Measurements from ENCODE around the gene DMPK. TPM values are rescaled to one million over a fixed set of nuclear protein-coding genes. Genes with fewer than 3 reads are reported as not detected.

Gene DMPK
- polyA plus RNA-seq, 1 of the 3 experiments (the other 2 are of a cell fraction) = 92.2 TPM

- H3K36me3 ChIP-seq (replicated peaks in 1 of 2; ENCODE audit: control insufficient read depth in 1 of 2, insufficient read depth in 2 of 2, low read length in 1 of 2) = no peaks in the 10 kb centered on the region
- no peaks in the 10 kb centered on the region for H3K27me3 ChIP-seq (ENCODE audit: insufficient read depth)
- H3K9me3 ChIP-seq = no peaks in the 10 kb centered on the region
- peaks cover 27% of the 10 kb centered on the region for H3K79me2 ChIP-seq (ENCODE audit: insufficient read depth)
- no peaks in the 10 kb centered on the region for H3K9me2 ChIP-seq
- no peak within 1 kb of the TSS for H2AFZ ChIP-seq (ENCODE audit: low read depth)
- no peak within 1 kb of the TSS for H3K4me2 ChIP-seq
- no peaks in the 10 kb centered on the region for H3F3A ChIP-seq (replicated peaks; ENCODE audit: insufficient read depth)
- H4K20me1 ChIP-seq (ENCODE audit: insufficient read depth) = no peaks in the 10 kb centered on the region
- 96% methylated on average over 56 of the region's 59 CpGs for WGBS (ENCODE audit: low lambda C conversion rate)
- CTCF ChIA-PET = interaction anchor here (0.9 to 1.5 kb wide), 2 partner anchors 37 to 84 kb away, joined by 4 to 8 read pairs; partner anchors contain the start of gene SIX5
- no peak within 1 kb of the TSS for H3K4me3 ChIP-seq (ENCODE audit: low read depth in 2 of 2, low read length in 1 of 2)
- peaks cover 0 to 3% of the 10 kb centered on the region in 2 experiments; a peak in 1 of 4 replicates for H3K4me1 ChIP-seq (ENCODE audit: control insufficient read depth in 1 of 2, insufficient read depth in 2 of 2, low read depth in 1 of 2, low read length in 1 of 2)
- POLR2A ChIA-PET = no interaction called here
- no peak for TF ChIP-seq USF1 (IDR thresholded peaks at IDR 0.05; ENCODE audit: borderline replicate concordance, low read depth)
- no peak for TF ChIP-seq SIN3A (IDR thresholded peaks at IDR 0.05; ENCODE audit: borderline replicate concordance, low read depth, low read length)
- TF ChIP-seq GATA2 (CRISPR knock-in tag; IDR thresholded peaks at IDR 0.05) = no peak
- no peak for TF ChIP-seq GABPA (IDR thresholded peaks at IDR 0.05; ENCODE audit: low read depth)
- no peak for TF ChIP-seq SMC3 (IDR thresholded peaks at IDR 0.05; ENCODE audit: low read depth, low read length)
- no peak within 1 kb of the TSS for H3K9ac ChIP-seq
- no peak for DNase-seq
- no peak within 1 kb of the TSS for H3K27ac ChIP-seq (ENCODE audit: low read depth in 2 of 2, low read length in 1 of 2)
These were observed 49.0 kb downstream of the DMPK start, which contains the start of gene MEIOSIN for GRCh38 chr19:45733160-45733810. MEIOSIN (plus strand) TSS chr19:45733439; CDS start chr19:45735377, 1,938 bp downstream.

GRCh38 chr19:45730368-45731288, 51.7 kb downstream of the DMPK start, which contains the start of gene FBXO46:
FBXO46 (minus strand) TSS chr19:45730896; CDS start chr19:45713495, 17,401 bp downstream.
- Histone ChIP-seq H3K79me2 (ENCODE audit: insufficient read depth) (peaks cover 54% of the 10 kb centered on the region), H2AFZ (ENCODE audit: low read depth) (peak within 1 kb of the TSS; percentile 98), H3K9me3 (no peaks in the 10 kb centered on the region), H3K4me3 (ENCODE audit: low read depth in 2 of 2, low read length in 1 of 2) (peak within 1 kb of the TSS; percentile 67 to 77), H3K9me2 (no peaks in the 10 kb centered on the region), H4K20me1 (ENCODE audit: insufficient read depth) (no peaks in the 10 kb centered on the region), H3K4me2 (peak within 1 kb of the TSS; percentile 93), H3K4me1 (ENCODE audit: control insufficient read depth in 1 of 2, insufficient read depth in 2 of 2, low read depth in 1 of 2, low read length in 1 of 2) (peaks cover 0 to 3% of the 10 kb centered on the region in 2 experiments; a peak in 1 of 4 replicates), H3F3A (replicated peaks; ENCODE audit: insufficient read depth) (no peaks in the 10 kb centered on the region), H3K36me3 (replicated peaks in 1 of 2; ENCODE audit: control insufficient read depth in 1 of 2, insufficient read depth in 2 of 2, low read length in 1 of 2) (no peaks in the 10 kb centered on the region), H3K9ac (peak within 1 kb of the TSS; percentile 81), H3K27ac (ENCODE audit: low read depth in 2 of 2, low read length in 1 of 2) (peak within 1 kb of the TSS; percentile 30 to 55; a peak in 2 of 4 replicates), H3K27me3 (ENCODE audit: insufficient read depth) (no peaks in the 10 kb centered on the region)
- ChIA-PET POLR2A (interaction anchor here (0.9 to 2.0 kb wide), 8 partner anchors 12 to 638 kb away, joined by 3 to 9 read pairs (median 4); partner anchors contain the start of genes QPCTL, SIX5 and SNRPD2), CTCF (interaction anchor here (0.7 to 2.1 kb wide), 10 partner anchors 10 to 74 kb away, joined by 3 to 10 read pairs (median 3); partner anchors contain the start of genes QPCTL, SIX5 and SNRPD2)
- under 1% methylated on average over 48 of the region's 48 CpGs for WGBS (ENCODE audit: low lambda C conversion rate)
- peak; percentile 97 for DNase-seq
- TF ChIP-seq SIN3A (IDR thresholded peaks at IDR 0.05; ENCODE audit: borderline replicate concordance, low read depth, low read length) = peak; percentile 91
- peak; percentile 82 for TF ChIP-seq GABPA (IDR thresholded peaks at IDR 0.05; ENCODE audit: low read depth)
- TF ChIP-seq EZH2phosphoT487 (IDR thresholded peaks at IDR 0.05; ENCODE audit: borderline replicate concordance, low read depth) = no peak
- peak; percentile 52; the same call in 1 of the 2 replicates for TF ChIP-seq TCF12 (IDR thresholded peaks at IDR 0.05)
- no peak for TF ChIP-seq USF2 (IDR thresholded peaks at IDR 0.05; ENCODE audit: borderline replicate concordance, low read depth, low read length)
- TF ChIP-seq FOSL2 (IDR thresholded peaks at IDR 0.05; ENCODE audit: borderline replicate concordance, low read depth) = no peak
- peak; percentile 46; the same call in 1 of the 2 replicates for TF ChIP-seq TAF1 (IDR thresholded peaks at IDR 0.05; ENCODE audit: borderline replicate concordance, low read depth, low read length)
- no peak for TF ChIP-seq SMC3 (IDR thresholded peaks at IDR 0.05; ENCODE audit: low read depth, low read length)
- TF ChIP-seq REST (IDR thresholded peaks at IDR 0.05; ENCODE audit: low read depth, low read length) = no peak
- TF ChIP-seq RAD21 (IDR thresholded peaks at IDR 0.05; ENCODE audit: low read length) = peak; percentile 16; the same call in 1 of the 2 replicates
- TF ChIP-seq RXRA (IDR thresholded peaks at IDR 0.05; ENCODE audit: borderline replicate concordance, low read depth) = no peak
- TF ChIP-seq CTCF (IDR thresholded peaks at IDR 0.05) = peak; percentile 40
